Astrocyte (in vitro differentiated cells and primary cell): ENCODE data around the gene ZC3H18. TPM values are rescaled to one million over a fixed set of nuclear protein-coding genes. Genes with fewer than 3 reads are reported as not detected.

Experiments
- DNase-seq: peaks from one replicate; pipeline ENCODE4 v3.0.0-alpha.2; 2010; ENCODE audit warnings: low read depth
- FAIRE-seq: peaks from 2 replicates; lab custom pipeline; 2011; peaks lifted over from hg19 to GRCh38; lab: Jason Lieb, UNC
- H2AFZ ChIP-seq: 2 replicates; pipeline ENCODE4 v1.6.0; 2012; ENCODE audit warnings: low read depth, low read length, inconsistent platforms
- H3K27ac ChIP-seq: 2 replicates; pipeline ENCODE4 v1.5.1; 2011; ENCODE audit warnings: low read depth, low read length, inconsistent platforms
- H3K27me3 ChIP-seq: 2 replicates; pipeline ENCODE4 v1.6.0; 2011; ENCODE audit warnings: low read length, inconsistent platforms; ENCODE audit not compliant: insufficient read depth
- H3K36me3 ChIP-seq: 2 replicates; pipeline ENCODE4 v1.5.1; 2011; ENCODE audit warnings: low read length, inconsistent platforms; ENCODE audit not compliant: insufficient read depth
- H3K4me1 ChIP-seq: 2 replicates; pipeline ENCODE4 v1.5.1; 2011; ENCODE audit warnings: low read length, inconsistent platforms; ENCODE audit not compliant: insufficient read depth
- H3K4me2 ChIP-seq: 2 replicates; pipeline ENCODE4 v1.6.0; 2012; ENCODE audit warnings: low read length, inconsistent platforms
- H3K4me3 ChIP-seq: 2 replicates; pipeline ENCODE4 v1.5.1; 2011; ENCODE audit warnings: low read depth, mild to moderate bottlenecking, low read length, inconsistent platforms; ENCODE audit not compliant: insufficient read depth
- H3K79me2 ChIP-seq: 2 replicates; pipeline ENCODE4 v1.6.0; 2012; ENCODE audit warnings: mild to moderate bottlenecking, low read length, inconsistent platforms; ENCODE audit not compliant: insufficient read depth
- H3K9ac ChIP-seq: 2 replicates; pipeline ENCODE4 v1.6.0; 2012; ENCODE audit warnings: mild to moderate bottlenecking, low read length, inconsistent platforms
- H3K9me3 ChIP-seq: 2 replicates; pipeline ENCODE4 v1.5.1; 2012; ENCODE audit warnings: low read depth, mild to moderate bottlenecking, low read length, inconsistent platforms; ENCODE audit not compliant: insufficient read depth
- H4K20me1 ChIP-seq: 2 replicates; pipeline ENCODE4 v1.6.0; 2012; ENCODE audit warnings: low read length, inconsistent platforms; ENCODE audit not compliant: insufficient read depth
- H3K27ac Mint-ChIP-seq: one replicate; pipeline ENCODE4 v1.8.0; 2021; ENCODE audit warnings: mild to moderate bottlenecking, mixed read lengths; ENCODE audit not compliant: unreplicated experiment
- H3K27me3 Mint-ChIP-seq: one replicate; pipeline ENCODE4 v1.8.0; 2021; ENCODE audit warnings: low read depth, mixed read lengths; ENCODE audit not compliant: unreplicated experiment
- H3K36me3 Mint-ChIP-seq: one replicate; pipeline ENCODE4 v1.8.0; 2021; ENCODE audit warnings: low read depth, mixed read lengths; ENCODE audit not compliant: unreplicated experiment
- H3K4me1 Mint-ChIP-seq: one replicate; pipeline ENCODE4 v1.8.0; 2021; ENCODE audit warnings: low read depth, mixed read lengths; ENCODE audit not compliant: unreplicated experiment
- H3K4me3 Mint-ChIP-seq: one replicate; pipeline ENCODE4 v1.8.0; 2021; ENCODE audit warnings: mild to moderate bottlenecking, moderate library complexity, mixed read lengths; ENCODE audit not compliant: unreplicated experiment
- H3K9me3 Mint-ChIP-seq: one replicate; pipeline ENCODE4 v1.8.0; 2021; ENCODE audit warnings: mild to moderate bottlenecking, mixed read lengths; ENCODE audit not compliant: unreplicated experiment
- EZH2 ChIP-seq: IDR thresholded peaks from 2 replicates; pipeline ENCODE4 v1.6.1; 2012; ENCODE audit warnings: mild to moderate bottlenecking, low read length, inconsistent platforms; ENCODE audit not compliant: insufficient read depth
- total RNA-seq: library from RNA; stranded (reverse); gene quantifications from 2 replicates; pipeline ENCODE4 v1.2.1, GENCODE V29; 2021
- TF ChIP-seq, protein P1 (sequence below): IDR thresholded peaks from 2 replicates; pipeline ENCODE4 v1.5.1; 2011; ENCODE audit warnings: low read depth, mild to moderate bottlenecking, inconsistent platforms, low read length, moderate library complexity; ENCODE audit not compliant: insufficient read depth

Gene ZC3H18
- total RNA-seq, 1 donor from 2014 or later = 32.8 TPM

DNA sequence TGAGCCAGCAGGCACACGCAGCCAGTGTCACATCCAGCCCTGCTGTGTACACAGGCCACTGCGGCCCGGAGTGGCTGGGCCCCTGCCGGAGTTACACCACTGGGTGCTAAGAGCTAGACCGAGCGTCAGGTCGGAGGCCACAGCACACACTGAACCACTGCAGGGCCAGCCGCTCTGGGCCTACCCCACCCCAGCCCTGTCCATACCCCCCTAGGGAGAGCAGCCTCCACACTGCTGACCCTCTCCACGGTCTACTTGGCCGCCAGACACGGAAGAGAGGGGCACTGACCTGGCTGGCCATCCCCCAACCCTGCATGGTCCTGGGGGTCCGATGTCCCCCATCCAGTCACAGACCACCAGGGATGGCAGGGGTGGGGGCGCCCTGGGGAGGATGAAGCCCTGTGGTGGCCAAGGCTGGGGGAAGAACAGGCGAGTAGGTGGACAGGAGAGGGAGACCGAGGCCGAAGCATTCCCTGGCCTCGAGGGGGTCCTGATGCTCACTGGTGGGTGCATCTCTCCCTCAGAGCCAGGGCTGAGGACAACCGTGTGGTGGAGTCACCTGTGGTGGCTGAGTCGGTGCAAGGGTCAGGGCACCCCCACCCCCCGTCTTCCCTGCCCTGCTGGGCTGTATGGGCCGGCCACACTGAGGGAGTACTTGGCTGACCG lies 34.9 kb upstream of the ZC3H18 start:
- Histone ChIP-seq H3K27ac (no peak overlapping the region), H3K27me3 (peaks cover 18% of the 10 kb centered on the region), H3K9ac (no peak overlapping the region), H3K79me2 (no peaks in the 10 kb centered on the region), H3K9me3 (no peaks in the 10 kb centered on the region), H3K4me1 (peaks cover 12% of the 10 kb centered on the region), H2AFZ (no peak overlapping the region), H3K36me3 (no peaks in the 10 kb centered on the region), H4K20me1 (peaks cover 9% of the 10 kb centered on the region), H3K4me3 (peak overlapping the region; percentile 28), H3K4me2 (peak overlapping the region; percentile 76)
- Mint-ChIP-seq H3K4me1 (peaks cover 4% of the 10 kb centered on the region), H3K27me3 (peaks cover 16% of the 10 kb centered on the region), H3K4me3 (peak overlapping the region; percentile 80), H3K27ac (no peak overlapping the region), H3K9me3 (no peaks in the 10 kb centered on the region), H3K36me3 (peaks cover 7% of the 10 kb centered on the region)
- FAIRE-seq (no peak), DNase-seq (no peak)
- no peak for TF ChIP-seq EZH2
- TF ChIP-seq, protein P1, sequence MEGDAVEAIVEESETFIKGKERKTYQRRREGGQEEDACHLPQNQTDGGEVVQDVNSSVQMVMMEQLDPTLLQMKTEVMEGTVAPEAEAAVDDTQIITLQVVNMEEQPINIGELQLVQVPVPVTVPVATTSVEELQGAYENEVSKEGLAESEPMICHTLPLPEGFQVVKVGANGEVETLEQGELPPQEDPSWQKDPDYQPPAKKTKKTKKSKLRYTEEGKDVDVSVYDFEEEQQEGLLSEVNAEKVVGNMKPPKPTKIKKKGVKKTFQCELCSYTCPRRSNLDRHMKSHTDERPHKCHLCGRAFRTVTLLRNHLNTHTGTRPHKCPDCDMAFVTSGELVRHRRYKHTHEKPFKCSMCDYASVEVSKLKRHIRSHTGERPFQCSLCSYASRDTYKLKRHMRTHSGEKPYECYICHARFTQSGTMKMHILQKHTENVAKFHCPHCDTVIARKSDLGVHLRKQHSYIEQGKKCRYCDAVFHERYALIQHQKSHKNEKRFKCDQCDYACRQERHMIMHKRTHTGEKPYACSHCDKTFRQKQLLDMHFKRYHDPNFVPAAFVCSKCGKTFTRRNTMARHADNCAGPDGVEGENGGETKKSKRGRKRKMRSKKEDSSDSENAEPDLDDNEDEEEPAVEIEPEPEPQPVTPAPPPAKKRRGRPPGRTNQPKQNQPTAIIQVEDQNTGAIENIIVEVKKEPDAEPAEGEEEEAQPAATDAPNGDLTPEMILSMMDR = no peak

DNA sequence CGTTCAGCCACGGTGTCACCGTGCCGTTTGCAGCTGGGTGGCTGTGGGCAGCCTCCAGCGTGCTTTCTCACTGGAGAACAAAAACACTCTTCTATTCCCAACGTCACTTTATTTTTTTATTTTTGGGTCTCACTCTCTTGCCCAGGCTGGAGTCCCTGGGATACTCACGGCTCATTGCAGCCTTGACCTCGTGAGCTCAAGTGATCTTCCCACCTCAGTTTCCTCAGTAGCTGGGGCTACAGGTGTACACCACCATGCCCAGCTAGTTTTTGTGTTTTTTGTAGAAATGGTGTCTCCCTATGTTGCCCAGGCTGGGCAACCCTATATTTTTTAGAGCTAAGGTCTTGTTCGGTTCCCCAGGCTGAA lies 34.4 kb upstream of the ZC3H18 start:
- Histone ChIP-seq H3K27ac (no peak overlapping the region), H4K20me1 (peaks cover 9% of the 10 kb centered on the region), H3K27me3 (peaks cover 22% of the 10 kb centered on the region), H3K36me3 (no peaks in the 10 kb centered on the region), H3K4me3 (no peak overlapping the region), H3K9ac (no peak overlapping the region), H3K4me2 (no peak overlapping the region), H3K79me2 (no peaks in the 10 kb centered on the region), H2AFZ (no peak overlapping the region), H3K4me1 (peaks cover 12% of the 10 kb centered on the region), H3K9me3 (no peaks in the 10 kb centered on the region)
- H3K27ac Mint-ChIP-seq = no peak overlapping the region
- H3K9me3 Mint-ChIP-seq = no peaks in the 10 kb centered on the region
- peaks cover 5% of the 10 kb centered on the region for H3K36me3 Mint-ChIP-seq
- TF ChIP-seq EZH2 = no peak
- TF ChIP-seq, protein P1 = no peak
- DNase-seq (no peak), FAIRE-seq (no peak)
- peak overlapping the region; percentile 80 for H3K4me3 Mint-ChIP-seq
- peaks cover 16% of the 10 kb centered on the region for H3K27me3 Mint-ChIP-seq
- H3K4me1 Mint-ChIP-seq = peaks cover 4% of the 10 kb centered on the region

DNA sequence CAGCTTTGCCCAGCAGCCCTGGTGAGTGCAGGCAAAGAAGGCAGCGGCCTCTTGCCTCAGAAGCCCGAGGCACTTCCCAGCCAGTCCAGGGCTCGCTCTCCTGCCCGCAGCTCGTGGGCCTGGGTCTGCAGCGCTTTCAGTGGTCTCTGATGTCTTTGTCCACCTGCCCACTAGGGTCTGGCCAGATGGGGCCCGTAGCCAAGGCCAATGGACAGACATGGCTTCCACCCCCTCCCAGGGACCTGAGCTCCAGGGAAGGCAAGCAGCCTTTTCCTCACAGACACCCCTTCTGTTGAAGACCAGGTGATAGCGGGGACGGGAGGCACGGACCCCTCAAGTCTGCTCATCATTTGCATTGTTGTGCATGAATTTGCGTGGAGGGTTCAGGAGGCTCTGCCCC lies 33.7 kb upstream of the ZC3H18 start:
- Histone ChIP-seq H3K4me3 (no peak overlapping the region), H3K4me2 (no peak overlapping the region), H3K4me1 (peaks cover 12% of the 10 kb centered on the region), H3K9ac (no peak overlapping the region), H3K36me3 (no peaks in the 10 kb centered on the region), H2AFZ (no peak overlapping the region), H3K27me3 (peaks cover 28% of the 10 kb centered on the region), H3K9me3 (no peaks in the 10 kb centered on the region), H3K27ac (no peak overlapping the region), H3K79me2 (no peaks in the 10 kb centered on the region), H4K20me1 (peaks cover 9% of the 10 kb centered on the region)
- DNase-seq (no peak), FAIRE-seq (no peak)
- TF ChIP-seq EZH2 = no peak
- TF ChIP-seq, protein P1 = no peak
- H3K9me3 Mint-ChIP-seq = no peaks in the 10 kb centered on the region
- peaks cover 5% of the 10 kb centered on the region for H3K36me3 Mint-ChIP-seq
- H3K27me3 Mint-ChIP-seq = peaks cover 16% of the 10 kb centered on the region
- H3K4me3 Mint-ChIP-seq = peak overlapping the region; percentile 80
- H3K4me1 Mint-ChIP-seq = peaks cover 4% of the 10 kb centered on the region
- no peak overlapping the region for H3K27ac Mint-ChIP-seq
